Measurements from ENCODE around the gene NETO1. TPM values are rescaled to one million over a fixed set of nuclear protein-coding genes. Genes with fewer than 3 reads are reported as not detected.

The NETO1 gene
- total and polyA plus RNA-seq, 2 experiments from 2014 or later: 10.8 to 20.7 TPM

GRCh38 chr18:72910045-72910444, 42.3 kb upstream of the NETO1 start:
- no peak for TF ChIP-seq REST (IDR thresholded peaks at IDR 0.05; ENCODE audit: unreplicated experiment)
- no peak for TF ChIP-seq ZNF114 (CRISPR knock-in tag; IDR thresholded peaks at IDR 0.05)
- TF ChIP-seq JUNB (IDR thresholded peaks at IDR 0.05; ENCODE audit: unreplicated experiment): no peak
- no peak for TF ChIP-seq POLR2AphosphoS5 (IDR thresholded peaks at IDR 0.05; ENCODE audit: low read depth)
- TF ChIP-seq EZH2phosphoT487 (IDR thresholded peaks at IDR 0.05; ENCODE audit: unreplicated experiment): no peak
- TF ChIP-seq, protein P1, sequence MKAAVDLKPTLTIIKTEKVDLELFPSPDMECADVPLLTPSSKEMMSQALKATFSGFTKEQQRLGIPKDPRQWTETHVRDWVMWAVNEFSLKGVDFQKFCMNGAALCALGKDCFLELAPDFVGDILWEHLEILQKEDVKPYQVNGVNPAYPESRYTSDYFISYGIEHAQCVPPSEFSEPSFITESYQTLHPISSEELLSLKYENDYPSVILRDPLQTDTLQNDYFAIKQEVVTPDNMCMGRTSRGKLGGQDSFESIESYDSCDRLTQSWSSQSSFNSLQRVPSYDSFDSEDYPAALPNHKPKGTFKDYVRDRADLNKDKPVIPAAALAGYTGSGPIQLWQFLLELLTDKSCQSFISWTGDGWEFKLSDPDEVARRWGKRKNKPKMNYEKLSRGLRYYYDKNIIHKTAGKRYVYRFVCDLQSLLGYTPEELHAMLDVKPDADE (IDR thresholded peaks at IDR 0.05): no peak
- TF ChIP-seq CREB1 (CRISPR knock-in tag; IDR thresholded peaks at IDR 0.05; ENCODE audit: low read depth): no peak
- no peak for TF ChIP-seq EZH2 (IDR thresholded peaks at IDR 0.05; ENCODE audit: low read depth, unreplicated experiment)
- TF ChIP-seq NANOG (IDR thresholded peaks at IDR 0.05; ENCODE audit: borderline replicate concordance): no peak
- no peak for TF ChIP-seq ZNF331 (CRISPR knock-in tag; IDR thresholded peaks at IDR 0.05; ENCODE audit: low read depth)
- TF ChIP-seq ZNF462 (CRISPR knock-in tag; IDR thresholded peaks at IDR 0.05): no peak
- Histone ChIP-seq H4K20me1 (replicated peaks; ENCODE audit: insufficient read depth) (no peaks in the 10 kb centered on the region), H3K27me3 (ENCODE audit: insufficient read depth) (no peaks in the 10 kb centered on the region), H3K36me3 (ENCODE audit: insufficient read depth) (no peaks in the 10 kb centered on the region), H3K9me2 (ENCODE audit: insufficient read depth) (no peaks in the 10 kb centered on the region), H3K79me2 (replicated peaks; ENCODE audit: insufficient read depth) (no peaks in the 10 kb centered on the region), H2AFZ (peak overlapping the region; percentile 75; the same call in 1 of the 2 replicates), H3K4me1 (ENCODE audit: insufficient read depth) (0 out of 2 replicates have a peak, but pooled peaks cover 5% of the 10 kb centered on the region), H3F3A (replicated peaks; ENCODE audit: low read depth) (no peaks in the 10 kb centered on the region), H3K4me3 (no peak overlapping the region), H3K4me2 (no peak overlapping the region), H3K27ac (ENCODE audit: low read depth) (no peak overlapping the region)
- DNase-seq (ENCODE audit: low spot score) (no peak), ATAC-seq (no peak)
- no peak overlapping the region for H3K27ac Mint-ChIP-seq
- H3K36me3 Mint-ChIP-seq (ENCODE audit: low read depth): no peaks in the 10 kb centered on the region
- H3K9me3 Mint-ChIP-seq: no peaks in the 10 kb centered on the region; the same call in 2 of the 3 replicates
- H3K4me3 Mint-ChIP-seq: no peak overlapping the region
- no peaks in the 10 kb centered on the region for H3K27me3 Mint-ChIP-seq (ENCODE audit: insufficient read depth, low read depth, poor library complexity)
- peaks cover 3% of the 10 kb centered on the region; the same call in 2 of the 3 replicates for H3K4me1 Mint-ChIP-seq

Measured in GM23338 (cell line).